Medulla oblongata (tissue), 1 donor: ENCODE measurements around the gene PNMA8A.

Experiments
- DNase-seq: peaks from one replicate; pipeline ENCODE4 v3.0.0-alpha.2; 2015; ENCODE audit errors: extremely low spot score

The PNMA8A gene

GRCh38 chr19:46492841-46493235, 21.5 kb upstream of the PNMA8A start:
- DNase-seq, result no peak

- DNase-seq, result no peak
These were observed 20.8 kb upstream of the PNMA8A start for GRCh38 chr19:46491975-46492682.

- no peak for DNase-seq
These were observed 19.4 kb upstream of the PNMA8A start for GRCh38 chr19:46490774-46491173.

DNA sequence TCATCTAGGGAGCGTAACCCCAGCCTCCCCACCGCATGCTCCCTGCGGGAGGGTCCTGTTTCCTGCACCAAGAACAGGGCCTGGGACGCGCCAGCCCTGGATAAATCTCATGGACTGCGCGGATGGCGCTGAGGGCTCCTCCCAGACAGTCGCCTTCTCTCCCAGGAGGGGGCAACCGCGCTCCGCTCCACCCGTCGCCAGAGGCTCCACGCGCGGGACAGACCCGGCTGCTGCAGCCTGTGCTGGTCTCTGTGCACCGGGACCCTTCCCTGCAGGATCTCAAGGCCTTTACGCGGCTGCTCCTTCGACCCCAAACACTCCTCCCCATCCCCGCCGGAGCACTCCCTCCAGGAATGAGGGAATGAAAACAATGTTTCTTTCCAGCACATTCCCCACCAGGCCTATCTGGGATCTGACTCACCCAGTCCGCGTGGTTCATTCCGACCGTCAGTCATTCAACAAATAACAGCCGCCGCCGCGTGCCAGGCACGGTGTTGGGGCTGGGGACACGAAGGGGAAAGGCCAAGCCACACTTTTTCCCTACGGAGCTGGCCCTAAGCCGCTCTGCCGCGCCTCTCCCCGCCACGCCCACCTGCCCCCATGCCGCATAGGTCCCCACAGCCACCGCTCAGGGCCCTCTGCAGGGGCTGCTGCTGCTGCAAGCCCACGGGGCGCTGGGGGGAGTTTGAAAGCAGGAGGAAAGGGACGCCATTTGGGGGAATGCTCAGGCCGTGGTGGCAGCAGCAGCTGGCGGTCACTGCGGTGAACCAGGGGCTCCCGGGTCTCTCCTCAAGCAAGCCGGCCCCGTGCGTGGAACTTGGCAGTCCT, 18.3 kb upstream of the PNMA8A start:
- peak; percentile 64 for DNase-seq

- DNase-seq, result no peak
These were observed 17.2 kb upstream of the PNMA8A start for GRCh38 chr19:46488551-46488950.

DNA sequence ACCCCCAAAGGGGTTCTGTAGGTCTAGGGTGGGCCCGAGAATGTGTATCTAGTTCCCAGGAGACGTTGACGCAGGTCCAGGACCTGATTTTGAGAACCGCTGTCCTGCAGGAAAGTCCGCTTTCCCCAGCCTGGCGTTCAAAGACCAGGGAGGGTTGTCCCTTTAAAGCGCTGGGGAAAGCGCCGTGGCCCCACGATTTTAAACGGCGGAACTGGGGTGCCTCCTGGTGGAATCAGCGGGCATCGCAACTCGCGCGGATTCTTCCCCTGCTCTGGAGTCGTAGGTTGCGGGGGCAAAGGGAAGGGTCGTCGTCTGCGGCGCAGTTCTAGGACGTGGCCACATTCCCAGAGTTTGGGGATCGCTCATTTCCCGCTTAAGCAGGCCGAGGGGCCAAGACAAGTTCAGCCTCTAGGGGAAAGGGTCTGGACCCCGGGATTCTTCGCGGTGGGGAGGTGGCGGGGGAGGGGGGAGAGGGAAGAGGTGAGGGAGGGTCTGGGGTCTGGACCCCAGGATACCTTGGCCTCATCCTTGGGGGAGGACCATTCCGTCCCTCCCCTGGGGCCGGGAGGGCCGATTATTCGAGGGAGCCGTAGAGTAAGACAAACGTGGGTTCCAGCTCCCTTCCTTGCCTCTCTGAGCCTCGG, 16.6 kb upstream of the PNMA8A start:
- peak; percentile 88 for DNase-seq

GRCh38 chr19:46487178-46487801, 15.9 kb upstream of the PNMA8A start:
- DNase-seq, result no peak

DNA sequence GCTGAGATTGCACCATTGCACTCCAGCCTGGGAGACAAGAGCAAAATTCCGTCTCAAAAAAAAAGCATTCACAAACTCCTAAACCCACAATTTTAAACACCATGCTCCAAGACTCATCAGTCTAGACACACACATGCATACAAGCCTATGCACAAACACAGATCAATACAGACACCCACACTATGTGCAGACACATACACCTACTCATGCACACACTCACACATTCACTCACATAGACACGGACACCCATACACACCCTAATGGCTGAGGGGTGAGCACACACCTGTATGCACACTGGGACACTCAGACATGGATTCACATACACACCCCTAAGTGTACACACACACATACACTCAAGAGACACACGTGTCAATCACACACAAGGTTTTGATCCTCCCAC, 15.0 kb upstream of the PNMA8A start:
- no peak for DNase-seq

GRCh38 chr19:46484656-46485055, 13.3 kb upstream of the PNMA8A start:
- no peak for DNase-seq

DNA sequence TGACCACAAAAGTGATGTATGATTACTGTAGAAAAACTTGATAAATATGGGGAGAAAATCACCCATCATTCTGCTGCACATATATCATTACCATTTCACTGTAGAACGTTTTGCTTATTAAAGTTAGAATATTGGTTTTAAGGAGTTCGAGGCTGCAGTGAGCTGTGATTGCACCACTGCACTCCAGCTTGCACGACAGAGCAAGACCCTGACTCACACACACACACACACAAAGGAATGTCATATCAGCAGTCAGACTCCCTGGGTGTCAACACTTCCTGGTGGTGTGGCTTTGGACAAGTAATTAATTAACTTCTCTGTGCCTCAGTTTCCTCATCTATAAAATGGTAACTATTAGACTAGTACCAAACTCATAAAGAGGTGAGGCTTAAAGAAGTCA, 11.3 kb upstream of the PNMA8A start:
- DNase-seq, result no peak

GRCh38 chr19:46481947-46482346, 10.6 kb upstream of the PNMA8A start:
- no peak for DNase-seq

- peak; percentile 56 for DNase-seq
These were observed 10.0 kb upstream of the PNMA8A start for GRCh38 chr19:46481223-46481848.

DNA sequence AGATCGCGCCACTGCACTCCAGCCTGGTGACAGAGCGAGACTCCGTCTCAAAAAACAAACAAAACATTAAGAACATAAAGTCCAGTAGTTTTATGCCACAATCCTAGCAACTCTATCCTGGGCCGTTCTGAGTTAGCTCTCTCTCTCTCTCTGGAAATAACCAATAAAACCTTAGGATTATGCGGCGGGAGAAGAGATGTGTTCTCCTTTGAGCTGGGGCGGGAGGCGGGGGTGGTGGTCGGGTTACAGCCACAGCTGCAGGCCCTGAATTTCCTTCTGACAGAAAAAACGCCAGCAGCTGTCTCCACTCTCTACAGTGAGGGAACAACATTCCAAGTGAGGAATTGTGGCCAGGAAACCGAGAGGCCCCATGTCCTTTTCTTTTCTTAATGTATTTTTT, 9.1 kb upstream of the PNMA8A start:
- DNase-seq, result peak; percentile 18

- peak; percentile 30 for DNase-seq
These were observed 7.1 kb upstream of the PNMA8A start for GRCh38 chr19:46478356-46478986.

GRCh38 chr19:46475986-46476385, 4.6 kb upstream of the PNMA8A start:
- no peak for DNase-seq

DNA sequence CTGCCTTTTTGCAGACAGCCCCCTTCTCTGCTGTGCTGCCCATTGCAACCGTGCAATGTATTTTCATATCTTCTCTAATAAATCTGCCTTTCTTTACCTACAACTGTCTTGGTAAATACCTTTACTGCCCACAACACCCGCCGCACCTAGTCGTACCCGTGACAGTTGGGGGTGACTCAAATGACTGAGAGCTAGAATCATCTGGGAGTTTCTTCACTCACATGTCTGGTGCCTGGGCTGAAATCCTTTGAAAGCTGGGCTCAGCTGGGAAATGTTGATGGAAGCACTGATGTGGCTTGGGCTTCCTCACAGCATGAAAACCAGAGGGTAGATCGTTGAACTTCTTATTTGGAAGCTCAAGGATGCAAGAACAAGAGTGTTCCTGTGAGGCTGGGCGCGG, 2.8 kb upstream of the PNMA8A start:
- DNase-seq, result no peak

- no peak for DNase-seq
These were observed 1.2 kb upstream of the PNMA8A start for GRCh38 chr19:46472592-46472991.

- no peak for DNase-seq
These were observed 614 bp upstream of the PNMA8A start for GRCh38 chr19:46471811-46472543.

GRCh38 chr19:46470376-46470775, 987 bp downstream of the PNMA8A start:
- no peak for DNase-seq

DNA sequence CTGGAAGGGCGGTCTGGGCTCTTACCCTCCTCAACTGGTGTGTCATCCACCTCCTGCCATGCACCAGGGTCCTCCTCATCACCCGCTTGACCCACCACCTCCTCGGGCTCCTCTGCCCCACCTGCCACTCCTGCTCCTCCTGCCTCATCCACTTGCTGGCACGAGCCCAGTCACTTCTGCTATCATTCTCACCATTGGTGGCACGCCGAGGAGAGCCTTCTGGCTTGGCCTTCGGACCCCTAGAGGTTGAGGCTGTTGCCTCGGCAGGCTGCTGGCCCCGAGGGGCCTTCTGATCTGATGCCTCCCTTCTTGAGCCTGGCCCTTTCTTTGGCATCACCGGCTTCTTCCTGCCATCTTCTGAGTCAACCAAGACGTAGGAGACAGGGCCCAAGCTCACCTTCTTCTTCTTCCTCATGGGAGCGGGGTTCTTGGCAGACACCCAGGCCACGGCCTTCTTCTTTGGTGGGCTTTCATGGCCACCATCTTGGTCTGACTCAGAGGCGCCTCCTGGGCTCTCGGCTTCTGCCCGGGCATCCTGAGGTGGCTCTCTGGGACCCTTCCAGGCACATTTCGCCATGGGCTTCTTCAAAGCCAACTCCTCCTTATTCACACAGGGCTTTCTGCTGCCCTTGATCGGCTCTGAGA, 1.7 kb downstream of the PNMA8A start:
- no peak for DNase-seq
